Measurements from ENCODE around the gene ZNF593.

DNA sequence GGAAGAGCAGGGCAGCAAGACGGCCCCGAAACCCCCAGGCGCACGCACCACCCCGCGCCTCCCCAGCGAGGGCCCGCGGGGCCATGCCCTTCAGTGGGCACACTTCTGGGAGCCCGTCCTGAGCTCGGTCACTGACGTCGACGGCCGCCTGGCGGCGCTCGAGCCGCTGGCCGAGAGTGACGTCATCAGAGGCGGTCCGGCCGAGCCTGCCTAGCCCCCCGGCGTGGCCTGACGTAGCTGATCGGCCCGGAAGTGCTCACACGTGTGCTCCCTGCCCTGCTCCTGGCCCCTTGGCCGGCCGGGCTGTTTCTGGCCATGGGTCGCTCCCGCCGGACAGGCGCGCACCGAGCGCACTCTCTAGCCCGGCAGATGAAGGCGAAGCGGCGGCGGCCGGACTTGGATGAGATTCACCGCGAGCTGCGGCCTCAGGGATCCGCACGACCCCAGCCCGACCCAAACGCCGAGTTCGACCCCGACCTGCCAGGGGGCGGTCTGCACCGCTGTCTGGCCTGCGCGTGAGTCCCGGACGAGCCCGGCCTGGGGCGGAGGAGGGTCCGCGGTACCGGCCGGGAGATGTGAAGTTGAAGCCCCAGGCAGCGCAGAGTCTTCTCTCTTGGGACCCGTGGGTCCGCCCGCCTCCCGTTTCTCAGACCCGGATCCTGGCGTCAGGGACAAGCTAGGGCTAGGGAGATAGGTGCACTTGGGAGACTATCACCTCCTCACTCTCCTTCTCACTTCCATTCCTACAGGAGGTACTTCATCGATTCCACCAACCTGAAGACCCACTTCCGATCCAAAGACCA is at the start of gene ZNF593:
- TF ChIP-seq EZH2phosphoT487 (IDR thresholded peaks at IDR 0.05; ENCODE audit: borderline replicate concordance, low read depth) (no peak), RAD21 (IDR thresholded peaks at IDR 0.05; ENCODE audit: low read length) (peak; percentile 47; the same call in 1 of the 2 replicates), CTCF (IDR thresholded peaks at IDR 0.05) (peak; percentile 78), EP300 (IDR thresholded peaks at IDR 0.05; ENCODE audit: borderline replicate concordance in 1 of 2, low read depth in 1 of 2, low read length in 1 of 2) (no peak), YY1 (IDR thresholded peaks at IDR 0.05; ENCODE audit: low read depth) (no peak), SIN3A (IDR thresholded peaks at IDR 0.05; ENCODE audit: borderline replicate concordance, low read depth, low read length) (peak; percentile 96; the same call in 1 of the 2 replicates)

Measured in SK-N-SH (cell line).